CD14-positive monocyte (primary cell): Measurements from ENCODE around the gene GNAL. TPM values are rescaled to one million over a fixed set of nuclear protein-coding genes. Genes with fewer than 3 reads are reported as not detected.

ENCODE experiments used
- DNase-seq, 3 donors: peaks; one replicate each; pipeline ENCODE4 v3.0.0-alpha.2; 2011 to 2022
- H2AFZ ChIP-seq: 2 replicates; pipeline ENCODE4 v1.6.0; 2012; ENCODE audit warnings: mild to moderate bottlenecking, low read depth, low read length, inconsistent platforms; ENCODE audit not compliant: insufficient read depth, poor library complexity, severe bottlenecking
- H3K27ac ChIP-seq, 2 donors: 1 replicate in 1 of 2; 2 replicates in 1 of 2; pipeline ENCODE4 v1.5.1; 2012 to 2013; ENCODE audit warnings: low read length in 2 of 2, control low read depth in 1 of 2, inconsistent platforms in 1 of 2, low read depth in 1 of 2, mild to moderate bottlenecking in 1 of 2
- H3K27me3 ChIP-seq, 2 donors: one replicate each; pipeline versions ENCODE4 v1.6.0 to v1.6.1; 2011 to 2013; ENCODE audit warnings: low read length in 2 of 2; ENCODE audit not compliant: control insufficient read depth in 2 of 2, insufficient read depth in 2 of 2
- H3K36me3 ChIP-seq, 2 donors: replicated peaks in 1 of 2; 1 replicate in 1 of 2; 2 replicates in 1 of 2; pipeline versions ENCODE4 v1.5.1 to v1.6.1; 2012 to 2013; ENCODE audit warnings: low read length in 2 of 2, control low read depth in 1 of 2, inconsistent platforms in 1 of 2, mild to moderate bottlenecking in 1 of 2; ENCODE audit not compliant: insufficient read depth in 2 of 2, control insufficient read depth in 1 of 2
- H3K4me1 ChIP-seq, 2 donors: 1 replicate in 1 of 2; 2 replicates in 1 of 2; pipeline versions ENCODE4 v1.5.1 to v1.6.1; 2012 to 2013; ENCODE audit warnings: low read length in 2 of 2, control low read depth in 1 of 2, inconsistent platforms in 1 of 2, mild to moderate bottlenecking in 1 of 2, moderate library complexity in 1 of 2; ENCODE audit not compliant: insufficient read depth in 2 of 2, control insufficient read depth in 1 of 2
- H3K4me2 ChIP-seq: replicated peaks from 2 replicates; pipeline ENCODE3; 2012; ENCODE audit warnings: low read length, moderate library complexity, mild to moderate bottlenecking; ENCODE audit not compliant: poor library complexity, severe bottlenecking; ENCODE audit errors: extremely low read depth
- H3K4me3 ChIP-seq, 3 experiments: fragments of 200-600 bp in 1 of 3; sonication (generic) in 1 of 3; replicated peaks in 1 of 3; 1 replicate in 2 of 3; 2 replicates in 1 of 3; pipeline ENCODE4 v1.5.1; 2011 to 2013; ENCODE audit warnings: low read length in 3 of 3, mild to moderate bottlenecking in 3 of 3, control low read depth in 2 of 3, low read depth in 2 of 3, inconsistent platforms in 1 of 3, moderate library complexity in 1 of 3
- H3K79me2 ChIP-seq: 2 replicates; pipeline ENCODE4 v1.6.0; 2012; ENCODE audit warnings: mild to moderate bottlenecking, control low read depth, inconsistent platforms, low read length, moderate library complexity; ENCODE audit not compliant: insufficient read depth
- H3K9ac ChIP-seq: 2 replicates; pipeline ENCODE4 v1.6.0; 2017; ENCODE audit warnings: low read length, mild to moderate bottlenecking; ENCODE audit not compliant: insufficient read depth, poor library complexity, severe bottlenecking
- H3K9me3 ChIP-seq, 2 donors: replicated peaks in 1 of 2; 1 replicate in 1 of 2; 2 replicates in 1 of 2; pipeline versions ENCODE4 v1.5.1 to v1.6.1; 2012 to 2013; ENCODE audit warnings: low read length in 2 of 2, control low read depth in 1 of 2; ENCODE audit not compliant: control insufficient read depth in 1 of 2, insufficient read depth in 1 of 2
- H4K20me1 ChIP-seq: 2 replicates; pipeline ENCODE4 v1.6.0; 2012; ENCODE audit warnings: mild to moderate bottlenecking, low read length, control low read depth, moderate library complexity; ENCODE audit not compliant: insufficient read depth
- H3K27ac Mint-ChIP-seq, 7 donors: one replicate each; pipeline ENCODE4 v1.8.0; 2020; ENCODE audit warnings: mild to moderate bottlenecking in 7 of 7, mixed read lengths in 7 of 7, moderate library complexity in 6 of 7, inconsistent platforms in 2 of 7
- H3K27me3 Mint-ChIP-seq, 3 donors: one replicate each; pipeline ENCODE4 v1.8.0; 2021 to 2022; ENCODE audit warnings: low read depth in 3 of 3, mild to moderate bottlenecking in 3 of 3, mixed read lengths in 3 of 3, moderate library complexity in 3 of 3, inconsistent platforms in 1 of 3
- H3K36me3 Mint-ChIP-seq, 2 donors: one replicate each; pipeline ENCODE4 v1.8.0; 2020; ENCODE audit warnings: mixed read lengths in 2 of 2, inconsistent platforms in 1 of 2, mild to moderate bottlenecking in 1 of 2
- H3K4me1 Mint-ChIP-seq: one replicate; pipeline ENCODE4 v1.8.0; 2020; ENCODE audit warnings: mild to moderate bottlenecking, mixed read lengths
- H3K4me3 Mint-ChIP-seq, 2 donors: one replicate each; pipeline ENCODE4 v1.8.0; 2020; ENCODE audit warnings: mild to moderate bottlenecking in 2 of 2, mixed read lengths in 2 of 2, moderate library complexity in 1 of 2
- H3K9me3 Mint-ChIP-seq, 7 donors: one replicate each; pipeline ENCODE4 v1.8.0; 2020 to 2022; ENCODE audit warnings: mixed read lengths in 7 of 7, mild to moderate bottlenecking in 6 of 7, moderate library complexity in 6 of 7, inconsistent platforms in 2 of 7
- WGBS: methylation state at CpG from one replicate; pipeline ENCODE4 v1.1.5; 2013; ENCODE audit warnings: missing lambda C conversion rate; ENCODE audit not compliant: insufficient coverage; 5-methylcytosine and 5-hydroxymethylcytosine counted together
- intact Hi-C, 2 donors: fragments of 100-400 bp; cut with micrococcal nuclease; formaldehyde crosslinking; loops; one replicate each; pipeline versions ENCODE4 v1.15.0 to v1.15.1; 2023
- polyA plus RNA-seq, 3 donors: library from polyadenylated mRNA; depleted of rRNA in 1 of 3; unstranded in 2 of 3; stranded (reverse) in 1 of 3; fragments of 300-500 nt in 2 of 3; fragments of >200 nt in 1 of 3; fragmentation: Illumina TruSeq in 2 of 3; gene quantifications; 1 replicate in 2 of 3; 2 replicates in 1 of 3; pipeline ENCODE4 v1.2.3, GENCODE V29; 2012 to 2021
- TF ChIP-seq, protein P1 (sequence below): fragments of 200-600 bp; IDR thresholded peaks from one replicate; pipeline ENCODE4 v1.8.0; 2022; ENCODE audit warnings: antibody characterized with exemption, mild to moderate bottlenecking

Gene GNAL
- polyA plus RNA-seq, 3 donors: 0.01 to 0.03 TPM; not detected in 1

DNA sequence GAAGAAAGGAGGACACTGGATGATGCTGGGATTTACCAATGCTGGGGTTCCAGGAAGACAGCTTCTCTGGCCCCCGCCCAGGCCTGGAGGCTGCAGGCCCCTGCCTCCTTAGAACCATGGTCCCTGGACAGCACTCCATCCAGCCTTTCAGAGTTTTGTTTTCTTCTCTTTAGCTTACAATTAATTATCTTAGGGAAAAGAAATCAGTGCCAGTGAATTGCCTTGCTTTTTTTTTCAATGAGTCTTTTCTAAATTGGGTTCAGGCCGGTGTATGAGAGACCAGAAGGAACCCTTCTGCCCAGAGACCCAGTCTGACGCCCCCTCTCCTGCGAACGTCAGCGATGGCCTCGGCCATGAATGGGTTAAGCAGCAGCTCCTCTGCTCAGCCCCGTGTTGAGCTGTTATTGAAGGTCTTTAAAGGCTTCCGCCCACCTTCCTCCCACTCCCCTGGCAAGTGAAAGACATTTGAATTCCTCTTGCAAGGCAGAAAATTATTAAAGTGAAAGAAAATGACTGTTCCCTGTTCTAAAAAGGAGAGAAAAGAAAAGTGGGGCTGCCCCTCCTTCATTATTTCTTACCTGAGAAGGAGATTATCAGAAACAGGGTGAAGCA lies 96.5 kb downstream of the GNAL start:
- Histone ChIP-seq H3K4me3 (no peak overlapping the region), H3K79me2 (no peaks in the 10 kb centered on the region), H3K9ac (no peak overlapping the region), H3K4me2 (no peak overlapping the region), H3K4me1 (peaks cover 3 to 6% of the 10 kb centered on the region in 2 donors), H4K20me1 (no peaks in the 10 kb centered on the region), H3K27me3 (peaks cover 0 to 17% of the 10 kb centered on the region in 2 donors), H3K9me3 (no peaks in the 10 kb centered on the region), H3K27ac (no peak overlapping the region), H2AFZ (no peak overlapping the region), H3K36me3 (no peaks in the 10 kb centered on the region)
- H3K36me3 Mint-ChIP-seq: no peaks in the 10 kb centered on the region
- DNase-seq: no peak
- no peaks in the 10 kb centered on the region for H3K9me3 Mint-ChIP-seq
- peaks cover 4% of the 10 kb centered on the region for H3K4me1 Mint-ChIP-seq
- intact Hi-C loops: no loop called here
- peaks cover 12 to 20% (median 13%) of the 10 kb centered on the region in 3 donors for H3K27me3 Mint-ChIP-seq
- no peak overlapping the region for H3K4me3 Mint-ChIP-seq
- peak overlapping the region in 1 of 7 donors; percentile 3 for H3K27ac Mint-ChIP-seq
- TF ChIP-seq, protein P1, sequence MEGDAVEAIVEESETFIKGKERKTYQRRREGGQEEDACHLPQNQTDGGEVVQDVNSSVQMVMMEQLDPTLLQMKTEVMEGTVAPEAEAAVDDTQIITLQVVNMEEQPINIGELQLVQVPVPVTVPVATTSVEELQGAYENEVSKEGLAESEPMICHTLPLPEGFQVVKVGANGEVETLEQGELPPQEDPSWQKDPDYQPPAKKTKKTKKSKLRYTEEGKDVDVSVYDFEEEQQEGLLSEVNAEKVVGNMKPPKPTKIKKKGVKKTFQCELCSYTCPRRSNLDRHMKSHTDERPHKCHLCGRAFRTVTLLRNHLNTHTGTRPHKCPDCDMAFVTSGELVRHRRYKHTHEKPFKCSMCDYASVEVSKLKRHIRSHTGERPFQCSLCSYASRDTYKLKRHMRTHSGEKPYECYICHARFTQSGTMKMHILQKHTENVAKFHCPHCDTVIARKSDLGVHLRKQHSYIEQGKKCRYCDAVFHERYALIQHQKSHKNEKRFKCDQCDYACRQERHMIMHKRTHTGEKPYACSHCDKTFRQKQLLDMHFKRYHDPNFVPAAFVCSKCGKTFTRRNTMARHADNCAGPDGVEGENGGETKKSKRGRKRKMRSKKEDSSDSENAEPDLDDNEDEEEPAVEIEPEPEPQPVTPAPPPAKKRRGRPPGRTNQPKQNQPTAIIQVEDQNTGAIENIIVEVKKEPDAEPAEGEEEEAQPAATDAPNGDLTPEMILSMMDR: no peak
- 61% methylated on average over 6 of the region's 9 CpGs for WGBS

DNA sequence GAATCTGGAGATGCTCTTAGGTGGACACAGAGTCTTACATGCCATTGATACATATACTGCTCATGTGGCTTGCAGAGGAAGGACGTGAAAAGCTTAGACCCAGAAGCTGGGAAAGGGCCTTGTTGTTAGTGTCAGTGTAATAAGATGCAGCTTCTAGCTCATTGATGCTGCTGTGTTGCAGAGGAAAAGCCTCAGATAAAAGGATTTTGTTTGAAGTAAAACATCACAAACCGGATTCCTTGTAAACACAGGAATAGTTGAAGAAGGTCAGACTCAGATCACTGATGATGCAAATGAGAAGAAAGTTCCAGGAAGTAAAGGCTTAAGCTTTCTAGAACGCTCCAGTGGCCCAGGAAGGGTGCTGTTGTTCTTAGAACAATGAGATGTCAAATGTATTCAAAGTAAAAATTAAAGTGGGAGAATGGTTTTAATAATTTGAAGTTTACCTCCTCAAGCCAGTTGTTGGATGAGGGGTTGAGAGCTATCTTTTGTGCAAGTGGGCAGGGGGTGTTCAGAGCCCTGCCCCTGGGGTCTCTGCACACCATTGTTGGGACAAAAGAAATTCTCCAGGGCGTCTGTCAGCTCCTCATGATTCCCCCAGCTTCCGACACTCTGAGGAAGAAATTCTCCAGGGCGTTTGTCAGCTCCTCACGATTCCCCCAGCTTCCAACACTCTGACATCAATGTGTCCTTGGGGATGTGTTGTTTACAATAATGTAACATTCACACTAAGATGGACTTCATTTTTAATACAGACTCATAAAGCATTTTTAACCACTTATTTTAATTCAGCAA lies 100.8 kb downstream of the GNAL start:
- H3K36me3 ChIP-seq: no peaks in the 10 kb centered on the region
- 100% methylated on average over 1 of the region's 7 CpGs for WGBS
- no peaks in the 10 kb centered on the region for H3K79me2 ChIP-seq
- peaks cover 0 to 6% of the 10 kb centered on the region in 2 donors for H3K27me3 ChIP-seq
- no peak overlapping the region for H3K4me3 ChIP-seq
- DNase-seq: no peak
- no peak overlapping the region for H3K4me2 ChIP-seq
- peaks cover 0 to 2% (median 0%) of the 10 kb centered on the region in 7 donors for H3K9me3 Mint-ChIP-seq
- no peaks in the 10 kb centered on the region for H4K20me1 ChIP-seq
- H3K4me1 ChIP-seq: peaks cover 3 to 6% of the 10 kb centered on the region in 2 donors
- H3K36me3 Mint-ChIP-seq: no peaks in the 10 kb centered on the region
- H3K9me3 ChIP-seq: no peaks in the 10 kb centered on the region
- no peak overlapping the region for H3K27ac ChIP-seq
- peaks cover 9 to 15% (median 11%) of the 10 kb centered on the region in 3 donors for H3K27me3 Mint-ChIP-seq
- H3K9ac ChIP-seq: no peak overlapping the region
- peaks cover 4% of the 10 kb centered on the region for H3K4me1 Mint-ChIP-seq
- H3K27ac Mint-ChIP-seq: no peak overlapping the region
- TF ChIP-seq, protein P1: no peak
- intact Hi-C loops: no loop called here
- H3K4me3 Mint-ChIP-seq: no peak overlapping the region
- H2AFZ ChIP-seq: no peak overlapping the region
